ENCODE results near the gene FOXM1.
"Not testable (repeated sequence)": the region's sequence is repeated elsewhere in the genome, so short reads cannot be mapped to it uniquely, and the experiment has no call there.

The FOXM1 gene

GRCh38 chr12:2864198-2864597 lies 12.8 kb downstream of the FOXM1 start:
- POLR2A ChIA-PET, result no interaction called here
- CTCF ChIA-PET, result interaction anchor here (1.0 to 3.4 kb wide), 3 partner anchors 10 to 21 kb away, joined by 3 to 23 read pairs (median 6); no protein-coding TSS in a partner anchor
- no peak for TF ChIP-seq CTCF (IDR thresholded peaks at IDR 0.05; ENCODE audit: control extremely low read depth, extremely low read depth, low read depth, missing control alignments)
- no peak for DNase-seq (ENCODE audit: extremely low spot score)

- DNase-seq (ENCODE audit: extremely low spot score), result not testable (repeated sequence)
- ChIA-PET CTCF (interaction anchor here (3.4 kb wide), 1 partner anchor 9 kb away, joined by 23 read pairs; no protein-coding TSS in a partner anchor), POLR2A (interaction anchor here (0.5 kb wide), 1 partner anchor 22 kb away, joined by 4 read pairs; no protein-coding TSS in a partner anchor)
These were observed 13.6 kb downstream of the FOXM1 start for GRCh38 chr12:2863402-2863801.

- no peak for DNase-seq (ENCODE audit: extremely low spot score)
- CTCF ChIA-PET, result interaction anchor here (3.4 kb wide), 1 partner anchor 9 kb away, joined by 23 read pairs; no protein-coding TSS in a partner anchor
- TF ChIP-seq CTCF (IDR thresholded peaks at IDR 0.05; ENCODE audit: control extremely low read depth, extremely low read depth, low read depth, missing control alignments), result no peak
- POLR2A ChIA-PET, result interaction anchor here (0.5 kb wide), 1 partner anchor 22 kb away, joined by 4 read pairs; no protein-coding TSS in a partner anchor
These were observed 14.1 kb downstream of the FOXM1 start for GRCh38 chr12:2862876-2863275.

GRCh38 chr12:2860170-2860569 lies 16.8 kb downstream of the FOXM1 start:
- ChIA-PET CTCF (interaction anchor here (1.1 kb wide), 1 partner anchor 30 kb away, joined by 4 read pairs; the partner anchor contains the start of gene TULP3), POLR2A (no interaction called here)
- DNase-seq (ENCODE audit: extremely low spot score), result no peak
- TF ChIP-seq CTCF (IDR thresholded peaks at IDR 0.05; ENCODE audit: control extremely low read depth, extremely low read depth, low read depth, missing control alignments), result no peak

- CTCF ChIA-PET, result interaction anchor here (1.4 to 1.5 kb wide), 2 partner anchors 23 to 175 kb away, joined by 3 read pairs; no protein-coding TSS in a partner anchor
- no peak for DNase-seq (ENCODE audit: extremely low spot score)
- no peak for TF ChIP-seq CTCF (IDR thresholded peaks at IDR 0.05; ENCODE audit: control extremely low read depth, extremely low read depth, low read depth, missing control alignments)
- POLR2A ChIA-PET, result no interaction called here
These were observed 18.0 kb downstream of the FOXM1 start for GRCh38 chr12:2858944-2859421.

- TF ChIP-seq CTCF (IDR thresholded peaks at IDR 0.05; ENCODE audit: control extremely low read depth, extremely low read depth, low read depth, missing control alignments), result no peak
- no peak for DNase-seq (ENCODE audit: extremely low spot score)
- ChIA-PET CTCF (interaction anchor here (1.0 to 7.5 kb wide), 4 partner anchors 9 to 176 kb away, joined by 3 to 56 read pairs (median 3); no protein-coding TSS in a partner anchor), POLR2A (no interaction called here)
These were observed 18.6 kb downstream of the FOXM1 start for GRCh38 chr12:2858334-2858733.

- no peak for TF ChIP-seq CTCF (IDR thresholded peaks at IDR 0.05; ENCODE audit: control extremely low read depth, extremely low read depth, low read depth, missing control alignments)
- POLR2A ChIA-PET, result no interaction called here
- CTCF ChIA-PET, result interaction anchor here (1.0 to 7.5 kb wide), 6 partner anchors 8 to 177 kb away, joined by 3 to 56 read pairs (median 4); no protein-coding TSS in a partner anchor
- DNase-seq (ENCODE audit: extremely low spot score), result no peak
These were observed 19.4 kb downstream of the FOXM1 start for GRCh38 chr12:2857576-2857975.

All from GM10248 (cell line).